HepG2 (cell line): ENCODE measurements around the gene UAP1. TPM values are rescaled to one million over a fixed set of nuclear protein-coding genes. Genes with fewer than 3 reads are reported as not detected.
A peak's percentile ranks its signal among the peaks of the same experiment; 100 is the strongest.

Source experiments
- ARNT2 ChIP-seq: sonication (generic); formaldehyde crosslinking; IDR thresholded peaks from 2 replicates; pipeline ENCODE4 v1.8.0; 2022; ENCODE audit warnings: mild to moderate bottlenecking, low read depth, missing genetic modification reagents, moderate library complexity
- BCL6 ChIP-seq: IDR thresholded peaks from 2 replicates; pipeline ENCODE4 v1.6.1; 2016; ENCODE audit warnings: missing genetic modification reagents, missing compliant biosample characterization
- FOSL2 ChIP-seq: sonication (generic); formaldehyde crosslinking; IDR thresholded peaks from 2 replicates; pipeline ENCODE4 v1.4.0; 2020; ENCODE audit warnings: missing genetic modification reagents
- FOXO1 ChIP-seq: sonication (generic); formaldehyde crosslinking; IDR thresholded peaks from 2 replicates; pipeline ENCODE4 v1.4.0; 2020; ENCODE audit warnings: missing genetic modification reagents
- GABPB1 ChIP-seq: IDR thresholded peaks from 2 replicates; pipeline ENCODE4 v1.6.1; 2016; ENCODE audit warnings: mild to moderate bottlenecking, missing genetic modification reagents, moderate library complexity, missing compliant biosample characterization
- HBP1 ChIP-seq: IDR thresholded peaks from 2 replicates; pipeline ENCODE4 v1.6.1; 2016; ENCODE audit warnings: low read depth, control low read depth
- HOXA7 ChIP-seq: sonication (generic); formaldehyde crosslinking; IDR thresholded peaks from 2 replicates; pipeline ENCODE4 v1.8.1; 2022; ENCODE audit warnings: mild to moderate bottlenecking, missing genetic modification reagents, moderate library complexity
- KLF12 ChIP-seq: sonication (generic); formaldehyde crosslinking; IDR thresholded peaks from 2 replicates; pipeline ENCODE4 v1.4.0; 2020; ENCODE audit warnings: missing genetic modification reagents, borderline replicate concordance
- SALL2 ChIP-seq: sonication (generic); formaldehyde crosslinking; IDR thresholded peaks from 2 replicates; pipeline ENCODE4 v1.8.1; 2023; ENCODE audit warnings: mild to moderate bottlenecking, missing genetic modification reagents, inconsistent platforms
- SAP130 ChIP-seq: IDR thresholded peaks from 2 replicates; pipeline ENCODE4 v1.6.1; 2016; ENCODE audit warnings: low read depth
- SP4 ChIP-seq: sonication (generic); formaldehyde crosslinking; IDR thresholded peaks from 2 replicates; pipeline ENCODE4 v1.8.1; 2023; ENCODE audit warnings: mild to moderate bottlenecking, missing genetic modification reagents
- TFDP2 ChIP-seq: sonication (generic); formaldehyde crosslinking; IDR thresholded peaks from 2 replicates; pipeline ENCODE4 v1.4.0; 2020; ENCODE audit warnings: missing genetic modification reagents
- ZBTB2 ChIP-seq: sonication (generic); formaldehyde crosslinking; IDR thresholded peaks from 2 replicates; pipeline ENCODE4 v1.8.0; 2022; ENCODE audit warnings: low read depth, missing genetic modification reagents
- ZFP36L1 ChIP-seq: sonication (generic); formaldehyde crosslinking; IDR thresholded peaks from 2 replicates; pipeline ENCODE4 v1.8.0; 2022; ENCODE audit warnings: mild to moderate bottlenecking, missing genetic modification reagents, moderate library complexity
- ZFP82 ChIP-seq: sonication (generic); formaldehyde crosslinking; IDR thresholded peaks from 2 replicates; pipeline ENCODE4 v1.5.1; 2020; ENCODE audit warnings: mild to moderate bottlenecking, missing genetic modification reagents, borderline replicate concordance
- ZNF160 ChIP-seq: sonication (generic); formaldehyde crosslinking; IDR thresholded peaks from 2 replicates; pipeline ENCODE4 v1.8.0; 2022; ENCODE audit warnings: mild to moderate bottlenecking, inconsistent platforms, missing genetic modification reagents
- ZNF205 ChIP-seq: IDR thresholded peaks from 2 replicates; pipeline ENCODE4 v1.6.1; 2018; ENCODE audit warnings: missing biosample characterization, missing genetic modification reagents
- ZNF235 ChIP-seq: sonication (generic); formaldehyde crosslinking; IDR thresholded peaks from 2 replicates; pipeline ENCODE4 v1.8.1; 2023; ENCODE audit warnings: mild to moderate bottlenecking, missing genetic modification reagents, borderline replicate concordance
- ZNF556 ChIP-seq: sonication (generic); formaldehyde crosslinking; IDR thresholded peaks from 2 replicates; pipeline ENCODE4 v1.4.0; 2020; ENCODE audit warnings: mild to moderate bottlenecking, missing genetic modification reagents, borderline replicate concordance
- ZNF563 ChIP-seq: sonication (generic); formaldehyde crosslinking; IDR thresholded peaks from 2 replicates; pipeline ENCODE4 v1.8.0; 2022; ENCODE audit warnings: mild to moderate bottlenecking, moderate library complexity, missing genetic modification reagents
- ZNF564 ChIP-seq: sonication (generic); formaldehyde crosslinking; IDR thresholded peaks from 2 replicates; pipeline ENCODE4 v1.8.1; 2023; ENCODE audit warnings: mild to moderate bottlenecking, missing genetic modification reagents
- ZNF678 ChIP-seq: sonication (generic); formaldehyde crosslinking; IDR thresholded peaks from 2 replicates; pipeline ENCODE4 v1.4.0; 2020; ENCODE audit warnings: mild to moderate bottlenecking, missing genetic modification reagents
- ZNF800 ChIP-seq: sonication (generic); formaldehyde crosslinking; IDR thresholded peaks from 2 replicates; pipeline ENCODE4 v1.4.0; 2020; ENCODE audit warnings: missing genetic modification reagents
- polyA plus RNA-seq, 8 experiments: library from polyadenylated mRNA; depleted of rRNA in 3 of 8; stranded (reverse) in 7 of 8; unstranded in 1 of 8; fragments of >200 nt; fragmentation: Illumina TruSeq in 4 of 8; extraction: Trizol in 4 of 8; gene quantifications; 2 replicates each; pipeline versions ENCODE4 v1.2.1 to v1.2.3, GENCODE V29; 2011 to 2016; ENCODE audit warnings: low read depth in 4 of 8, missing spikeins in 1 of 8, mixed read lengths in 1 of 8; ENCODE audit not compliant: insufficient read depth in 1 of 8
- total RNA-seq, 5 experiments: library from RNA; depleted of rRNA; stranded (reverse); fragments of >200 nt; fragmentation: Illumina TruSeq; extraction: Trizol; gene quantifications; 2 replicates each; pipeline ENCODE4 v1.2.3, GENCODE V29; 2016; ENCODE audit warnings: low read depth in 1 of 5

UAP1 gene
- total and polyA plus RNA-seq, 2 of the 13 experiments (the other 11 are each of a cell fraction or from before 2014, with no cell fraction given) = 48.4 to 117 TPM

- TF ChIP-seq ZNF678 (CRISPR knock-in tag) (peak; percentile 13; the same call in 1 of the 2 replicates), HBP1 (0 out of 2 replicates have a peak, but pooled peaks have one; percentile 33), ZNF556 (CRISPR knock-in tag) (0 out of 2 replicates have a peak, but pooled peaks have one; percentile 23), ZNF160 (CRISPR knock-in tag) (peak; percentile 45; the same call in 1 of the 2 replicates), ZNF205 (CRISPR knock-in tag) (0 out of 2 replicates have a peak, but pooled peaks have one; percentile 3), HOXA7 (CRISPR knock-in tag) (0 out of 2 replicates have a peak, but pooled peaks have one; percentile 60), KLF12 (CRISPR knock-in tag) (peak; percentile 80; the same call in 1 of the 2 replicates), ZNF563 (CRISPR knock-in tag) (peak; percentile 67; the same call in 1 of the 2 replicates), ZNF235 (CRISPR knock-in tag) (peak; percentile 88), FOSL2 (CRISPR knock-in tag) (peak; percentile 39; the same call in 1 of the 2 replicates), ZBTB2 (CRISPR knock-in tag) (peak; percentile 79; the same call in 1 of the 2 replicates), ARNT2 (0 out of 2 replicates have a peak, but pooled peaks have one; percentile 53), ZFP82 (CRISPR knock-in tag) (0 out of 2 replicates have a peak, but pooled peaks have one; percentile 51), ZNF564 (peak; percentile 45; the same call in 1 of the 2 replicates), SP4 (CRISPR knock-in tag) (0 out of 2 replicates have a peak, but pooled peaks have one; percentile 21), ZFP36L1 (CRISPR knock-in tag) (no peak), SALL2 (CRISPR knock-in tag) (peak; percentile 35; the same call in 1 of the 2 replicates), SAP130 (peak; percentile 60; the same call in 1 of the 2 replicates), TFDP2 (CRISPR knock-in tag) (peak; percentile 29; the same call in 1 of the 2 replicates), GABPB1 (CRISPR knock-in tag) (peak; percentile 46; the same call in 1 of the 2 replicates), FOXO1 (CRISPR knock-in tag) (peak; percentile 39), ZNF800 (no peak), BCL6 (CRISPR knock-in tag) (0 out of 2 replicates have a peak, but pooled peaks have one; percentile 20)
Observed at GRCh38 chr1:162561616-162562469, at the start of gene UAP1 (continued).
